Choroid plexus epithelial cell (primary cell): ENCODE measurements around the gene KCNJ10.

Experiments used
- DNase-seq: peaks from one replicate; pipeline ENCODE4 v3.0.0-alpha.2; 2010; ENCODE audit warnings: low read depth
- H3K4me3 ChIP-seq: 2 replicates; pipeline ENCODE4 v1.5.1; 2011; ENCODE audit warnings: low read depth, mild to moderate bottlenecking, control low read depth, low read length, moderate library complexity
- CTCF ChIP-seq: conservative IDR thresholded peaks from 2 replicates; pipeline ENCODE4 v1.5.1; 2011; ENCODE audit warnings: low read depth, mild to moderate bottlenecking, control low read depth, inconsistent platforms, low read length, moderate library complexity

KCNJ10 gene

GRCh38 chr1:160004001-160004400 lies 66.0 kb downstream of the KCNJ10 start:
- TF ChIP-seq CTCF = no peak
- H3K4me3 ChIP-seq = no peak overlapping the region
- no peak for DNase-seq

GRCh38 chr1:160001440-160001839 lies 68.5 kb downstream of the KCNJ10 start:
- no peak for DNase-seq
- H3K4me3 ChIP-seq = no peak overlapping the region
- no peak for TF ChIP-seq CTCF

- no peak for DNase-seq
- no peak overlapping the region for H3K4me3 ChIP-seq
- no peak for TF ChIP-seq CTCF
Observed at GRCh38 chr1:159999204-159999603, 70.8 kb downstream of the KCNJ10 start.

- no peak overlapping the region for H3K4me3 ChIP-seq
- TF ChIP-seq CTCF = no peak
- DNase-seq = peak; percentile 61
Observed at GRCh38 chr1:159996653-159997052, 73.3 kb downstream of the KCNJ10 start.

GRCh38 chr1:159994896-159995295 lies 75.1 kb downstream of the KCNJ10 start:
- no peak for TF ChIP-seq CTCF
- H3K4me3 ChIP-seq = no peak overlapping the region
- DNase-seq = no peak

- no peak for DNase-seq
- no peak for TF ChIP-seq CTCF
- H3K4me3 ChIP-seq = no peak overlapping the region
Observed at GRCh38 chr1:159993911-159994310, 76.0 kb downstream of the KCNJ10 start.

- TF ChIP-seq CTCF = no peak
- no peak for DNase-seq
- H3K4me3 ChIP-seq = no peak overlapping the region
Observed at GRCh38 chr1:159992161-159992560, 77.8 kb downstream of the KCNJ10 start.
